Stimulated activated CD8-positive, alpha-beta memory T cell treated with anti-CD3 and anti-CD28 coated beads, Interleukin-4, amount 100 ng/mL, for 1 hour (primary cell): ENCODE data around the gene SETBP1.

Experiments used
- DNase-seq, 2 donors: peaks; one replicate each; pipeline ENCODE4 v3.0.0-alpha.2; 2020; ENCODE audit warnings: low read depth in 2 of 2, low spot score in 1 of 2

The SETBP1 gene

GRCh38 chr18:44812426-44812825 is 131.7 kb downstream of the SETBP1 start:
- DNase-seq: no peak

- no peak for DNase-seq
Observed at GRCh38 chr18:44813586-44813985, 132.9 kb downstream of the SETBP1 start.

GRCh38 chr18:44815108-44815507 is 134.4 kb downstream of the SETBP1 start:
- DNase-seq: no peak

GRCh38 chr18:44816050-44816449 is 135.4 kb downstream of the SETBP1 start:
- no peak for DNase-seq

GRCh38 chr18:44816477-44816876 is 135.8 kb downstream of the SETBP1 start:
- DNase-seq: no peak

GRCh38 chr18:44817831-44818473 is 137.3 kb downstream of the SETBP1 start:
- DNase-seq: no peak

- DNase-seq: no peak
Observed at GRCh38 chr18:44818668-44819403, 138.1 kb downstream of the SETBP1 start.

GRCh38 chr18:44819944-44820510 is 139.3 kb downstream of the SETBP1 start:
- no peak for DNase-seq

- DNase-seq: no peak
Observed at GRCh38 chr18:44821924-44822323, 141.2 kb downstream of the SETBP1 start.

GRCh38 chr18:44823286-44823685 is 142.6 kb downstream of the SETBP1 start:
- no peak for DNase-seq

- no peak for DNase-seq
Observed at GRCh38 chr18:44823782-44824181, 143.1 kb downstream of the SETBP1 start.

- no peak for DNase-seq
Observed at GRCh38 chr18:44824884-44825283, 144.2 kb downstream of the SETBP1 start.

- DNase-seq: no peak
Observed at GRCh38 chr18:44826418-44827259, 146.0 kb downstream of the SETBP1 start.

- no peak for DNase-seq
Observed at GRCh38 chr18:44828080-44828479, 147.4 kb downstream of the SETBP1 start.

GRCh38 chr18:44830581-44830980 is 149.9 kb downstream of the SETBP1 start:
- no peak for DNase-seq

- no peak for DNase-seq
Observed at GRCh38 chr18:44833786-44834185, 153.1 kb downstream of the SETBP1 start.

- no peak for DNase-seq
Observed at GRCh38 chr18:44834867-44835469, 154.3 kb downstream of the SETBP1 start.

- DNase-seq: no peak
Observed at GRCh38 chr18:44835703-44836102, 155.0 kb downstream of the SETBP1 start.

- no peak for DNase-seq
Observed at GRCh38 chr18:44836263-44836662, 155.6 kb downstream of the SETBP1 start.

- no peak for DNase-seq
Observed at GRCh38 chr18:44837482-44838180, 156.9 kb downstream of the SETBP1 start.
